Measurements from ENCODE around the gene HBA2. TPM values are rescaled to one million over a fixed set of nuclear protein-coding genes. Genes with fewer than 3 reads are reported as not detected.
"Not testable (repeated sequence)": the region's sequence is repeated elsewhere in the genome, so short reads cannot be mapped to it uniquely, and the experiment has no call there.

The HBA2 gene
- total RNA-seq, 1 donor from 2014 or later = 67.1 TPM

- DNase-seq (ENCODE audit: low spot score) = no peak
- ATAC-seq = no peak
Measured at GRCh38 chr16:189604-190186, 17.0 kb downstream of the HBA2 start.

GRCh38 chr16:191831-192230 lies 19.2 kb downstream of the HBA2 start:
- DNase-seq (ENCODE audit: low spot score) = no peak
- no peak for ATAC-seq

- ATAC-seq (no peak), DNase-seq (ENCODE audit: low spot score) (no peak)
Measured at GRCh38 chr16:192686-193085, 20.0 kb downstream of the HBA2 start.

DNA sequence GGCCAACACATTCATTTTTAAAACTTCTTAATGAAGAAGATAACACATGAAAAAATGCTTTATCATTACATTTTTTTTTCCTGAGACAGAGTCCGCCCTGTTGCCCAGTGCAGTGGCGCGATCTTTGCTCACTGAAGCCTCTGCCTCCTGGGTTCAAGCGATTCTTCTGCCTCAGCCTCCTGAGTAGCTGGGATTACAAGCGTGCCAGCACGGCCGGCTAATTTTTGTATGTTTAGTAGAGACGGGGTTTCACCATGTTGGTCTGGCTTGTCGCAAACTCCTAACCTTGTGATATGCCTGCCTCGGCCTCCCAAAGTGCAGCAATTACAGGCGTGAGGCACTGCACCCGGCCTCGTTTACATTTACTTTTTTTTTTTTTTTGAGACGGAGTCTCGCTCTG lies 20.8 kb downstream of the HBA2 start:
- no peak for DNase-seq (ENCODE audit: low spot score)
- ATAC-seq = no peak

- DNase-seq (ENCODE audit: low spot score) (no peak), ATAC-seq (no peak)
Measured at GRCh38 chr16:194516-194915, 21.8 kb downstream of the HBA2 start.

- no peak for ATAC-seq
Measured at GRCh38 chr16:200388-200787, 27.7 kb downstream of the HBA2 start.

DNA sequence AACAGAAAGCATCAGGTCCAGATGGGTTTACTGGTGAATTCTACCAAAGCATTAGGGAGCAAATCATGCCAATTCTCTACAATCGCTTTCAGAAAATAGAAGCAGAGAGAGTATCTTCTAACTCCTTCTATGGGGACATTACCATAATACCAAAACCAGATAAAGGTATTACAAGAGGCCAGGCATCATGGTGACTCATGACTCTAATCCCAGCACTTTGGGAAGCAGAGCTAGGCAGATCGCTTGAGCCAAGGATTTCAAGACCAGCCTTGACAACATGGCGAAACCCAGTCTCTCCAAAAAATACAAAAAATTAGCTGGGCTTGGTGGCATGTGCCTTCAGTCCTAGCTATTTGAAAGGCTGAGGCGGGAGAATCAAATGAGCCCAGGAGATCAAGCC lies 30.6 kb downstream of the HBA2 start:
- DNase-seq (ENCODE audit: low spot score) (no peak), ATAC-seq (no peak)

More at GRCh38 chr16:200388-200787, 27.7 kb downstream of the HBA2 start:
- DNase-seq (ENCODE audit: low spot score) = no peak

DNA sequence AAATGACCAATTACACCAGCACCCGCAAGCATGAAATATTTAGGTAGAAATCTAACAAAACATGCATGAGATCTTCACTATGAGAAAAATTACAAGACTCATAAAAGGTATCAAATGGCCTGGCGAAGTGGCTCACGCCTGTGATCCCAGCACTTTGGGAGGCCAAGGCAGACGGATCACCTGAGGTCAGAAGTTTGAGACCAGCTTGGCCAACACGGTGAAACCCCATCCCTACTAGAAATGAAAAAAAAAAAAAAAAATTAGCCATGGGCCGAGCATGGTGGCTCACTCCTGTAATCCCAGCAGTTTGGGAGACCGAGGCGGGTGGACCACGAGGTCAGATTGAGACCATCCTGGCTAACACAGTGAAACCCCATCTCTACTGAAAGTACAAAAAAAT lies 31.4 kb downstream of the HBA2 start:
- ATAC-seq; DNase-seq (ENCODE audit: low spot score): not testable (repeated sequence)

- not testable (repeated sequence) for ATAC-seq; DNase-seq (ENCODE audit: low spot score)
Measured at GRCh38 chr16:209359-209758, 36.7 kb downstream of the HBA2 start.

DNA sequence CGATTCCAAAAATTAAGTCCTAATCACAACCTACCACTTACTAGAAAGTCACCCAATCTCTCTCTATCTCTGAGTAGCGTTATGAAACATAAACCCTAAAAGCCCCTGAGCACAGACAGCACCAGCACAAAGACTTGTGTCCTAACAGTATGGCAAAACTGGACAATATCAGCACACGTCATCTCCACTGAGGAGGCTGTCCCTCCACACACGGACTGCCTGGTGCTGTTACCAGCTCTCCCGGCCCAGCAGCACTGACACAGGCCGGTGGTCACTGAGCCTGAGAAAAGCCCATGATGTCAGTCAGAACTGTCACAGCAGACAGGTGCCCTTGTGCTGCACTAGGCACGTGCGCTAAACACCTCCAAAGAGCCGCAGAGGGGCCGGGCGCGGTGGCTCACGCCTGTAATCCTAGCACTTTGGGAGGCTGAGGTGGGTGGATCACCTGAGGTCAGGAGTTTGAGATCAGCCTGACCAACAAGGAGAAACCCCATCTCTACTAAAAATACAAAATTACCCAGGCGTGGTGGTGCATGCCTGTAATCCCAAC lies 39.0 kb downstream of the HBA2 start:
- not testable (repeated sequence) for ATAC-seq; DNase-seq (ENCODE audit: low spot score)

GRCh38 chr16:212999-213398 lies 40.3 kb downstream of the HBA2 start:
- DNase-seq (ENCODE audit: low spot score) (no peak), ATAC-seq (no peak)

DNA sequence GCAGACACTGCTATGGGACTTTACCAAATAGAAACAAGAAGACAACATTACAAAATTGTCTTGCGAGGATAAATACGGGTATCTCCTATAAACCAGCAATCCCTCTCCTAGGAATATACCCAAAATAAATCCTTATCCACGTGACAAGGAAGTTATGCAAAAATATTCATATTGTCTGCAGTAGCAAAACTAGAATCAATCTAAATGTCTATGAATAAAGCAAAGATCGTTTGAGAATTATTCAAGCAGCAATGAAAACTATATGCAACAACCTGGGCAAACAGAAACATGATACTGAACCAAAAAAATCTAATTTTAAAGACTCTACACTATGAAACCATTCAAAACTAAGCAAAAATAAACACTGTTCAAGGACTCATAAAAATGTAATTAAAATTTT lies 47.3 kb downstream of the HBA2 start:
- no peak for ATAC-seq
- DNase-seq (ENCODE audit: low spot score) = no peak

Other genes starting within 250 kb of the HBA2 start
- 5.1 TPM for gene POLR3K, start 119.3 kb upstream of the HBA2 start, total RNA-seq
- gene SNRNP25, start 119.0 kb upstream of the HBA2 start, total RNA-seq = 16.0 TPM
- gene RHBDF1, start 100.2 kb upstream of the HBA2 start, total RNA-seq = 5.8 TPM
- 28.0 TPM for gene MPG, start 94.7 kb upstream of the HBA2 start, total RNA-seq
- 14.9 TPM for gene NPRL3, start 34.2 kb upstream of the HBA2 start, total RNA-seq
- gene HBZ, start 20.2 kb upstream of the HBA2 start, total RNA-seq = 0.81 TPM
- gene HBM, start 6.9 kb upstream of the HBA2 start, total RNA-seq = 0.40 TPM
- 112 TPM for gene HBA1, start 3.8 kb downstream of the HBA2 start, total RNA-seq
- gene HBQ1, start 7.6 kb downstream of the HBA2 start, total RNA-seq = not detected
- 29.9 TPM for gene LUC7L, start 56.6 kb downstream of the HBA2 start, total RNA-seq
- gene FAM234A, start 61.9 kb downstream of the HBA2 start, total RNA-seq = 35.8 TPM
- 0.70 TPM for gene RGS11, start 103.1 kb downstream of the HBA2 start, total RNA-seq
- gene ARHGDIG, start 107.7 kb downstream of the HBA2 start, total RNA-seq = 0.70 TPM
- 0.23 TPM for gene PDIA2, start 110.3 kb downstream of the HBA2 start, total RNA-seq
- gene AXIN1, start 179.8 kb downstream of the HBA2 start, total RNA-seq = 8.5 TPM
- 36.1 TPM for gene MRPL28, start 197.7 kb downstream of the HBA2 start, total RNA-seq
- 32.6 TPM for gene PGAP6, start 209.1 kb downstream of the HBA2 start, total RNA-seq
- 64.9 TPM for gene NME4, start 224.3 kb downstream of the HBA2 start, total RNA-seq
- gene DECR2, start 229.0 kb downstream of the HBA2 start, total RNA-seq = 109 TPM

All from left lobe of liver (tissue), 2 donors.